Omental fat pad (tissue), 4 donors: ENCODE results near the gene ADGRG1. TPM values are rescaled to one million over a fixed set of nuclear protein-coding genes. Genes with fewer than 3 reads are reported as not detected.
A peak's percentile ranks its signal among the peaks of the same experiment; 100 is the strongest.

Experiments used
- ATAC-seq: fragments of 150-250 bp; one replicate; pipeline ENCODE4 v1.9.1; 2016; ENCODE audit warnings: mild to moderate bottlenecking, moderate library complexity; ENCODE audit not compliant: low FRiP score
- DNase-seq: peaks from one replicate; pipeline ENCODE4 v3.0.0-alpha.2; 2019; ENCODE audit warnings: low spot score
- total RNA-seq, 4 donors: library from RNA; depleted of rRNA; stranded (reverse); fragments of >200 nt; gene quantifications; one replicate each; pipeline ENCODE4 v1.1.0, GENCODE V29; 2016
- TF ChIP-seq, protein P1 (sequence below), 3 donors: fragments of 450-650 bp; IDR thresholded peaks; one replicate each; pipeline ENCODE4 v1.5.1; 2016 to 2017; ENCODE audit warnings: antibody characterized with exemption in 3 of 3, mild to moderate bottlenecking in 3 of 3, moderate library complexity in 2 of 3

ADGRG1 gene
- total RNA-seq, result 10 to 100 TPM; 15.3 to 99.1 (median 70.5) TPM

DNA sequence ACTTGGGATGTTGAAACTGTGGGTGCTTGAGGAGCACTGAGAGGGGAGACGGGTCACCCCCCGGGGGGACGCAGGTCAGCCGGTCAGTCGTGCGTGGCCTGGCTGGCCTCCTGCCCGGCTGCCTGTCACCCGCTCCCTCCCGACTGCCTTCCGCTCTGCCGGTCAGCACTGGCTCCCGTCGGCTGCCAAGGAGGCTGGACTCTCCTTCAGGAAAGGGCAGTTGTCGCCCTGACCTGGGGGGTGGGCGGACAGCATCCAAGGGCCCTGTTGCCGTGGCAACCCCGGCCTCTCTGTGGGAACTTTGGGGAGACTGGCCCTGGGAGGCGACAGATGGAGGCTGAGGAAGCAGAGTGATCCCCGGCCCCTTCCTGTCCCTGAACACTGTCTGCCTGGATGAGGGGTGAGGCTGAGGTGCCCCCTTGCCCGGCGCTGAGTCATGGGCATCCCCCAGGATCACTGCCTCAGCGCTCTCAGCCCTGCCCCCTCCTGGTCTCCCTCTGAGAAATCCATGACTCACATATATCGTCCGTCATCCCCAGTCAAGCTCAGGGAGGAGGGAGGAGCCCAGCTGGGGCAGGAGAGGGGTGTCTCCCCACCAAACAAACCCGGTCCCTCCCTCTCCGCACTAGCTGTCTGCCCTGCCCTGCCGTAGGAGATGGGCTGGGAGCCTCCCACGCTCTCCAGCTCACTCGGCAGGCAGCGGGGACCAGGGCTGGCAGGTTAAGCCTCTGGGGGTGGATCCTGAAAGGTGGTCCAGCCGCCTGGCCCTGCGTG, at the start of gene ADGRG1:
ADGRG1 (plus strand) TSS at position 623 of the 774 bp plus-strand sequence. CDS start 21,658 bp downstream, outside the sequence.
- TF ChIP-seq, protein P1, sequence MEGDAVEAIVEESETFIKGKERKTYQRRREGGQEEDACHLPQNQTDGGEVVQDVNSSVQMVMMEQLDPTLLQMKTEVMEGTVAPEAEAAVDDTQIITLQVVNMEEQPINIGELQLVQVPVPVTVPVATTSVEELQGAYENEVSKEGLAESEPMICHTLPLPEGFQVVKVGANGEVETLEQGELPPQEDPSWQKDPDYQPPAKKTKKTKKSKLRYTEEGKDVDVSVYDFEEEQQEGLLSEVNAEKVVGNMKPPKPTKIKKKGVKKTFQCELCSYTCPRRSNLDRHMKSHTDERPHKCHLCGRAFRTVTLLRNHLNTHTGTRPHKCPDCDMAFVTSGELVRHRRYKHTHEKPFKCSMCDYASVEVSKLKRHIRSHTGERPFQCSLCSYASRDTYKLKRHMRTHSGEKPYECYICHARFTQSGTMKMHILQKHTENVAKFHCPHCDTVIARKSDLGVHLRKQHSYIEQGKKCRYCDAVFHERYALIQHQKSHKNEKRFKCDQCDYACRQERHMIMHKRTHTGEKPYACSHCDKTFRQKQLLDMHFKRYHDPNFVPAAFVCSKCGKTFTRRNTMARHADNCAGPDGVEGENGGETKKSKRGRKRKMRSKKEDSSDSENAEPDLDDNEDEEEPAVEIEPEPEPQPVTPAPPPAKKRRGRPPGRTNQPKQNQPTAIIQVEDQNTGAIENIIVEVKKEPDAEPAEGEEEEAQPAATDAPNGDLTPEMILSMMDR (IDR thresholded peaks at IDR 0.05), result no peak
- DNase-seq, result peak; percentile 79
- ATAC-seq, result peak; percentile 92

DNA sequence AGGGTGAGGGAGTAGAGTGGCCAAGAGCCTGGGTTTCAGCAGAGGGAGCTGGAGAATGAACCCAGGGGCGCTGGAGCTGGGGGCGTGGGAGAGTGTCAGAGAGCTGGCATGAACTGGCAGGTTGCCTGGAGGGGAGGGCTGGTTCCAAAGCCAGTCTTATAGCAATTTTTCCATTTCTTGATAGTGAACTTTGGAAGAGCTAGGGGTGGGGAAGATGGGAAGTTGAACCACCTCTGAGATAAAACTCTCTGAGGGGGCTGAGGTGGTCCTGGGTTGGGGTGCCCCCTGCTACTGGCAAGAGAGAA, 49.1 kb upstream of the ADGRG1 start:
- ATAC-seq, result no peak

DNA sequence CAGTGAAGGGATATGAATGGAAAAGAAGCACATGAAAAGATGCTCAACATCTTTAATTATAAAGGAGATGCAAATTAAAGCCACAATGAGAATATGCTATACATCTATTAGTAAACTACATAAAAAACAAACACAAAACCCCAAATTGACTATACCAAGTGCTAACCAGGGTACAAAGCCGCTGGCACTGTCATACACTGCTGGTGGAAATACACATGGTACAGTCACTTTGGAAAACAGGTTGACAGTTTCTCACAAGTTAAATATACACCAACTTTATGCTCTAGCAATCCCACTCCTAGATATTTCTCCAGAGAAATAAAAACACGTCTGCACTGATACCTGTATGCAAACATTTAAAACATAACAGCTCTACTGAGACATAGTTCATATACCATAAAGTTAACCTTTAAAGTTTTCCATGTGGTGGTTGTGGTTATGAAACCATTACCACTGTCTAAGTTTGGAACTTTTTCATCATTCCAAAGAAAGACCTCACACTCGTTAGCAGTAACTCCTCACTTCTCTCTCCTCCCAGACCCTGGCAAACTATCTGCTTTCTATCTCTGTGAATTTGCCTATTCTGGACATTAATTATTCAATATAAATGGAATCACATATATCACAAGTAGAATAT, 43.3 kb upstream of the ADGRG1 start:
- ATAC-seq (no peak), DNase-seq (peak; percentile 7)
- TF ChIP-seq, protein P1 (IDR thresholded peaks at IDR 0.05), result no peak

More for the DNA sequence above, 49.1 kb upstream of the ADGRG1 start:
- DNase-seq, result peak; percentile 9
- TF ChIP-seq, protein P1 (IDR thresholded peaks at IDR 0.05), result no peak

DNA sequence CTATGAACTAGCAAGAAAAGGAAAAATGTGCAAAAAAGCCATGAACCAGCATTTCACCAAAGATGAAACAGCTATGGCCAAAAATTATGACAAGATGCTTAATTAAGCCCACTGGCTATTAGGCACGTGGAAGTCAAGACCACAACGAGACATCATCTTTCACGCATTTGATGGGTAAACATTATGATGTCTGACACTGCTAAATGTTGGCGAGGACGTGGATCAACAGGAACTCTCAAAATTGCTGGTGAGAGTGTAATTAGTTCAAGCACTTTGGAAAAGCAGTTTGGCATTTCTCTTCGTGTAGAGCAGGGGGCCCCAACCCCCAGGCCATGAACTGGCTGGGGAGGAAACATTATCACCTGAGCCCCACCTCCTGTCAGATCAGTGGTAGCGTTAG, 39.6 kb upstream of the ADGRG1 start:
- TF ChIP-seq, protein P1 (IDR thresholded peaks at IDR 0.05), result no peak
- DNase-seq, result no peak
- no peak for ATAC-seq

- DNase-seq (no peak), ATAC-seq (no peak)
- TF ChIP-seq, protein P1 (IDR thresholded peaks at IDR 0.05), result no peak
Observed at GRCh38 chr16:57589374-57589773, 39.1 kb upstream of the ADGRG1 start.

GRCh38 chr16:57590654-57591085, 37.8 kb upstream of the ADGRG1 start:
- ATAC-seq, result peak; percentile 91
- TF ChIP-seq, protein P1 (IDR thresholded peaks at IDR 0.05), result no peak
- DNase-seq, result no peak
